WTC11 (cell line): Measurements from ENCODE around the gene SHKBP1. TPM values are rescaled to one million over a fixed set of nuclear protein-coding genes. Genes with fewer than 3 reads are reported as not detected.

ENCODE experiments used
- ATAC-seq: fragments of 200-7000 bp; cut with Tn5 transposase; 2 replicates; pipeline ENCODE4 v1.10.0; 2021; ENCODE audit warnings: mild to moderate bottlenecking, moderate library complexity
- CTCF ChIA-PET: fragments of 300-600 bp; sonication (Branson Sonifier 250); formaldehyde crosslinking; loops from one replicate; lab custom pipeline; 2021; ENCODE audit warnings: antibody characterized with exemption; lab: Charles Lee
- POLR2A ChIA-PET: fragments of 350-600 bp; sonication (Branson Sonifier 250); formaldehyde crosslinking; loops from one replicate; lab custom pipeline; 2021; ENCODE audit warnings: antibody characterized with exemption; lab: Charles Lee
- DNase-seq: peaks from one replicate; pipeline ENCODE4 v3.0.0; 2021; ENCODE audit warnings: low spot score
- H3K27ac Mint-ChIP-seq: 2 replicates; pipeline ENCODE4 v1.8.0; 2021; ENCODE audit warnings: mixed read lengths
- H3K27me3 Mint-ChIP-seq: 2 replicates; pipeline ENCODE4 v1.8.0; 2021; ENCODE audit warnings: low read depth, mild to moderate bottlenecking, moderate library complexity, mixed read lengths
- H3K36me3 Mint-ChIP-seq: 2 replicates; pipeline ENCODE4 v1.8.0; 2021; ENCODE audit warnings: mixed read lengths
- H3K4me1 Mint-ChIP-seq: 2 replicates; pipeline ENCODE4 v1.8.0; 2022; ENCODE audit warnings: mixed read lengths
- H3K4me3 Mint-ChIP-seq: 2 replicates; pipeline ENCODE4 v1.8.0; 2021; ENCODE audit warnings: mild to moderate bottlenecking, moderate library complexity, mixed read lengths
- H3K9me3 Mint-ChIP-seq: 2 replicates; pipeline ENCODE4 v1.8.0; 2021; ENCODE audit warnings: mixed read lengths
- AFF4 ChIP-seq: sonication (generic); formaldehyde crosslinking; IDR thresholded peaks from 2 replicates; pipeline ENCODE4 v1.8.1; 2023; ENCODE audit warnings: mild to moderate bottlenecking, missing genetic modification reagents, borderline replicate concordance
- ATF2 ChIP-seq: sonication (generic); formaldehyde crosslinking; IDR thresholded peaks from 2 replicates; pipeline ENCODE4 v1.8.1; 2022; ENCODE audit warnings: low read depth, missing genetic modification reagents, borderline replicate concordance
- ATF3 ChIP-seq: sonication (generic); formaldehyde crosslinking; conservative IDR thresholded peaks from 2 replicates; pipeline ENCODE4 v1.8.1; 2022; ENCODE audit warnings: mild to moderate bottlenecking, missing genetic modification reagents
- E2F4 ChIP-seq: sonication (generic); formaldehyde crosslinking; IDR thresholded peaks from 2 replicates; pipeline ENCODE4 v1.8.1; 2022; ENCODE audit warnings: low read depth, mild to moderate bottlenecking, moderate library complexity, missing genetic modification reagents, borderline replicate concordance
- E2F5 ChIP-seq: sonication (generic); formaldehyde crosslinking; IDR thresholded peaks from 2 replicates; pipeline ENCODE4 v1.8.1; 2022; ENCODE audit warnings: mild to moderate bottlenecking, moderate library complexity, missing genetic modification reagents
- ELF4 ChIP-seq: sonication (generic); formaldehyde crosslinking; IDR thresholded peaks from 2 replicates; pipeline ENCODE4 v1.8.1; 2022; ENCODE audit warnings: low read depth, mild to moderate bottlenecking, moderate library complexity, missing genetic modification reagents
- FOXK1 ChIP-seq: sonication (generic); formaldehyde crosslinking; IDR thresholded peaks from 2 replicates; pipeline ENCODE4 v1.8.0; 2022; ENCODE audit warnings: mild to moderate bottlenecking, moderate library complexity, missing genetic modification reagents
- FOXP1 ChIP-seq: sonication (generic); formaldehyde crosslinking; IDR thresholded peaks from 2 replicates; pipeline ENCODE4 v1.8.0; 2022; ENCODE audit warnings: missing genetic modification reagents, mild to moderate bottlenecking, moderate library complexity, borderline replicate concordance
- GABPB1 ChIP-seq: sonication (generic); formaldehyde crosslinking; IDR thresholded peaks from 2 replicates; pipeline ENCODE4 v1.8.1; 2023; ENCODE audit warnings: mild to moderate bottlenecking, missing genetic modification reagents
- JUN ChIP-seq: sonication (generic); formaldehyde crosslinking; IDR thresholded peaks from 2 replicates; pipeline ENCODE4 v1.8.0; 2023; ENCODE audit warnings: mild to moderate bottlenecking, missing genetic modification reagents
- MAX ChIP-seq: sonication (generic); formaldehyde crosslinking; IDR thresholded peaks from 2 replicates; pipeline ENCODE4 v1.8.0; 2022; ENCODE audit warnings: mild to moderate bottlenecking, missing genetic modification reagents
- MYBL2 ChIP-seq: sonication (generic); formaldehyde crosslinking; IDR thresholded peaks from 2 replicates; pipeline ENCODE4 v1.8.1; 2023; ENCODE audit warnings: mild to moderate bottlenecking, moderate library complexity, missing genetic modification reagents
- NR3C1 ChIP-seq: sonication (generic); formaldehyde crosslinking; conservative IDR thresholded peaks from 2 replicates; pipeline ENCODE4 v1.8.1; 2023; ENCODE audit warnings: low read depth, mild to moderate bottlenecking, missing genetic modification reagents
- OVOL2 ChIP-seq: fragments of 250-450 bp; sonication (Bioruptor Pico); IDR thresholded peaks from 2 replicates; pipeline ENCODE4 v1.9.0; 2021; ENCODE audit warnings: mild to moderate bottlenecking, borderline replicate concordance
- PRRX2 ChIP-seq: fragments of 250-450 bp; sonication (Bioruptor Pico); IDR thresholded peaks from 2 replicates; pipeline ENCODE4 v1.8.0; 2021; ENCODE audit warnings: mild to moderate bottlenecking
- RORB ChIP-seq: fragments of 250-450 bp; sonication (Bioruptor Pico); IDR thresholded peaks from 2 replicates; pipeline ENCODE4 v1.9.0; 2021; ENCODE audit warnings: mild to moderate bottlenecking
- SMAD3 ChIP-seq: sonication (generic); formaldehyde crosslinking; IDR thresholded peaks from 2 replicates; pipeline ENCODE4 v1.8.0; 2022; ENCODE audit warnings: missing genetic modification reagents, mild to moderate bottlenecking, borderline replicate concordance
- SMAD4 ChIP-seq: sonication (generic); formaldehyde crosslinking; IDR thresholded peaks from 2 replicates; pipeline ENCODE4 v1.8.0; 2022; ENCODE audit warnings: mild to moderate bottlenecking, missing genetic modification reagents
- SOX15 ChIP-seq: fragments of 250-450 bp; sonication (Bioruptor Pico); IDR thresholded peaks from 2 replicates; pipeline ENCODE4 v1.9.0; 2021; ENCODE audit warnings: mild to moderate bottlenecking
- SP1 ChIP-seq: sonication (generic); formaldehyde crosslinking; conservative IDR thresholded peaks from 2 replicates; pipeline ENCODE4 v1.8.1; 2022; ENCODE audit warnings: missing genetic modification reagents
- TEAD1 ChIP-seq: sonication (generic); formaldehyde crosslinking; IDR thresholded peaks from 2 replicates; pipeline ENCODE4 v1.8.0; 2022; ENCODE audit warnings: mild to moderate bottlenecking, missing genetic modification reagents
- ZNF232 ChIP-seq: sonication (generic); formaldehyde crosslinking; IDR thresholded peaks from 2 replicates; pipeline ENCODE4 v1.8.0; 2022; ENCODE audit warnings: mild to moderate bottlenecking, missing genetic modification reagents
- ZNF416 ChIP-seq: fragments of 250-450 bp; sonication (Bioruptor Pico); IDR thresholded peaks from 2 replicates; pipeline ENCODE4 v1.9.0; 2021; ENCODE audit warnings: mild to moderate bottlenecking, inconsistent platforms
- total RNA-seq: library from RNA; stranded (reverse); gene quantifications from 3 replicates; pipeline ENCODE4 v1.2.3, GENCODE V29; 2021

SHKBP1 gene
- total RNA-seq, 1 experiment from 2014 or later = 71.7 TPM

- ATAC-seq (no peak), DNase-seq (no peak)
- Mint-ChIP-seq H3K4me3 (no peak overlapping the region), H3K27ac (no peak overlapping the region), H3K36me3 (peaks cover 43% of the 10 kb centered on the region), H3K27me3 (no peaks in the 10 kb centered on the region; the same call in 1 of the 2 replicates), H3K9me3 (no peaks in the 10 kb centered on the region), H3K4me1 (peaks cover 19% of the 10 kb centered on the region)
- ChIA-PET POLR2A (interaction anchor here (0.6 kb wide), 1 partner anchor 1218 kb away, joined by 4 read pairs; no protein-coding TSS in a partner anchor), CTCF (interaction anchor here (0.6 to 1.2 kb wide), 5 partner anchors 14 to 1630 kb away, joined by 3 to 4 read pairs (median 3); no protein-coding TSS in a partner anchor)
- TF ChIP-seq SOX15 (CRISPR knock-in tag) (no peak), PRRX2 (CRISPR knock-in tag) (no peak), ATF2 (no peak), NR3C1 (CRISPR knock-in tag) (no peak), ATF3 (CRISPR knock-in tag) (no peak), ZNF232 (CRISPR knock-in tag) (no peak), GABPB1 (CRISPR knock-in tag) (no peak), SMAD3 (CRISPR knock-in tag) (no peak), RORB (CRISPR knock-in tag) (no peak), JUN (CRISPR knock-in tag) (no peak)
These were observed 44.6 kb downstream of the SHKBP1 start for GRCh38 chr19:40621283-40621682.

GRCh38 chr19:40621966-40622772 is 45.5 kb downstream of the SHKBP1 start:
- Mint-ChIP-seq H3K4me3 (no peak overlapping the region), H3K36me3 (peaks cover 42% of the 10 kb centered on the region), H3K27me3 (no peaks in the 10 kb centered on the region; the same call in 1 of the 2 replicates), H3K4me1 (peaks cover 19% of the 10 kb centered on the region), H3K27ac (no peak overlapping the region), H3K9me3 (no peaks in the 10 kb centered on the region)
- no peak for DNase-seq
- TF ChIP-seq ELF4 (CRISPR knock-in tag) (no peak), MYBL2 (CRISPR knock-in tag) (no peak), RORB (CRISPR knock-in tag) (no peak), TEAD1 (CRISPR knock-in tag) (no peak), GABPB1 (CRISPR knock-in tag) (no peak), FOXP1 (CRISPR knock-in tag) (no peak), OVOL2 (CRISPR knock-in tag) (no peak), AFF4 (CRISPR knock-in tag) (no peak), MAX (CRISPR knock-in tag) (no peak), E2F4 (CRISPR knock-in tag) (no peak), ZNF416 (CRISPR knock-in tag) (no peak), SMAD4 (CRISPR knock-in tag) (no peak), E2F5 (no peak), FOXK1 (no peak), SP1 (CRISPR knock-in tag) (no peak)
- POLR2A ChIA-PET = no interaction called here
- ATAC-seq = no peak
- CTCF ChIA-PET = interaction anchor here (1.0 to 3.9 kb wide), 5 partner anchors 7 to 184 kb away, joined by 3 to 50 read pairs (median 9); no protein-coding TSS in a partner anchor
